GM12865 (cell line): ENCODE results near the gene GNG12.

ENCODE experiments used
- DNase-seq: peaks from one replicate; pipeline ENCODE4 v3.0.0; 2010; ENCODE audit warnings: low read depth
- H3K4me3 ChIP-seq: 2 replicates; pipeline ENCODE4 v1.5.1; 2011; ENCODE audit warnings: mild to moderate bottlenecking, low read depth, low read length, control low read depth
- TF ChIP-seq, protein P1 (sequence below): IDR thresholded peaks from 2 replicates; pipeline ENCODE4 v1.5.1; 2011; ENCODE audit warnings: low read length, control low read depth, low read depth, inconsistent platforms; ENCODE audit not compliant: insufficient read depth; ENCODE audit errors: missing control alignments

Gene GNG12

DNA sequence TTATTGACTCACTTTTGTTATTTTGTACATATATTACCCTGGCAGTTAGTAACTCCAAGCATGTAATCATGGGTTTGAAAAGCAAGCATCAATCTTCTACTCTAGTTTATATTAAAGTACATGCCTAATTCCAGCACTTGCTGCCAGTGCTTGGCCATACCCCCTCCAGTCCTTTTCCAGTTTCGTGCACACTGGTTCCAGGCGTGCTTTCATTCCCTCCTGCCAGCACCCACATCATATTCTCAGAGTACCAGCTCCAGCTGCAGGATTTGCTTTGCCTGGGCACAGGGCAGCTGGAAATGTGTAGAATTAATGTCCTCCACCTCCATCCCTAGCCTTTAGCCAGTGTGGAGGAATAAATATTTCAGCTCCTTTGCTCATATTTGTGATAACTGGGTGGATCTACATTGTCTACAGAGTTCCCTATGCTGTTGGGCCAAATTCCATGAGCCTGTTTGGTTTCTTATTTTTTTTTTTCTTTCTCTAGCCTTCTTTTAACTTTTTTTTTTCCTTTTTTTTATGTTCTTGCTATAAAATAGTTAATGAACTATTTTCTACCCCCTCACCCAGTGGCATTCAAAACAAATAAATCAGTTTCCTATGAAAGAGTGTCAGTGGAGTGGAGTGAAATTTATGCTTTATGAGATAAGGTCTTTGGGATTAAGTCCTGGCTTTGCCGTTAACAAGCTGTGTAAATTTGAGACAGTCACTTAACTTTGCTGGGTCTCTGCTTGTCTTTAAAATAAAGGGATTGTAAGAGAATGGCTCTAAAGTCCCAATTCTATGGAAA, 2.6 kb upstream of the GNG12 start:
- H3K4me3 ChIP-seq: no peak overlapping the region
- no peak for DNase-seq
- TF ChIP-seq, protein P1, sequence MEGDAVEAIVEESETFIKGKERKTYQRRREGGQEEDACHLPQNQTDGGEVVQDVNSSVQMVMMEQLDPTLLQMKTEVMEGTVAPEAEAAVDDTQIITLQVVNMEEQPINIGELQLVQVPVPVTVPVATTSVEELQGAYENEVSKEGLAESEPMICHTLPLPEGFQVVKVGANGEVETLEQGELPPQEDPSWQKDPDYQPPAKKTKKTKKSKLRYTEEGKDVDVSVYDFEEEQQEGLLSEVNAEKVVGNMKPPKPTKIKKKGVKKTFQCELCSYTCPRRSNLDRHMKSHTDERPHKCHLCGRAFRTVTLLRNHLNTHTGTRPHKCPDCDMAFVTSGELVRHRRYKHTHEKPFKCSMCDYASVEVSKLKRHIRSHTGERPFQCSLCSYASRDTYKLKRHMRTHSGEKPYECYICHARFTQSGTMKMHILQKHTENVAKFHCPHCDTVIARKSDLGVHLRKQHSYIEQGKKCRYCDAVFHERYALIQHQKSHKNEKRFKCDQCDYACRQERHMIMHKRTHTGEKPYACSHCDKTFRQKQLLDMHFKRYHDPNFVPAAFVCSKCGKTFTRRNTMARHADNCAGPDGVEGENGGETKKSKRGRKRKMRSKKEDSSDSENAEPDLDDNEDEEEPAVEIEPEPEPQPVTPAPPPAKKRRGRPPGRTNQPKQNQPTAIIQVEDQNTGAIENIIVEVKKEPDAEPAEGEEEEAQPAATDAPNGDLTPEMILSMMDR: no peak

DNA sequence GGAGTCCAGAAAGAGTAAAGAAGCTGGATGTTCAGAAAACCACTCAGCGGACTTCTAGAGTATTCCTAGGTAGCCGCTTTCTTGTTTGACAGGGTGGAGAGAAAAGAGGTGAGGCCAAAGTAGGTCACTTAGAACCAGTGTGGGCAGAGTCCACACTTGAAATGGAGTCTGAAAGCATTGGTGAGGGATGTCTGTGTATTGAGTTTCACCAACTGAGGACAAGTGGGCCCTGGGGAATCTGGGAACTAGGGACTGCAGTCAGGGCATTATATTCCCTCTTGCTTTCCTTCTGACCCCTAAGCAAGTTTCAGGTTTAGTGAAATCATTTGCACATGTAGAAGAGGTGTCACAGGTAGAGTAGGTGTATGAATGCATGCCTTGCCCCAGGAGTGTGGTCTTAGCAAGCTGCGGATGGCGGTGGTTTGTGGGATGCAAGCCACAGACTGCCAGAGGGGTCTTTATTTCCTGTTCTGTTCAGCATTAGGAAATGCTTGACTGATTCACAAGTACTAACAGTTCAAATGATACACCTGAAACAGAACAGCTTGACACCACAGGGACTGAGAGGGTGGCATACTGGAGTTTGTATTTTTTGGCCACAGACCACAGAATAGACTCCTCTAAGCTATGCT, 1.1 kb upstream of the GNG12 start:
- DNase-seq: peak; percentile 24
- no peak overlapping the region for H3K4me3 ChIP-seq
- TF ChIP-seq, protein P1: no peak

DNA sequence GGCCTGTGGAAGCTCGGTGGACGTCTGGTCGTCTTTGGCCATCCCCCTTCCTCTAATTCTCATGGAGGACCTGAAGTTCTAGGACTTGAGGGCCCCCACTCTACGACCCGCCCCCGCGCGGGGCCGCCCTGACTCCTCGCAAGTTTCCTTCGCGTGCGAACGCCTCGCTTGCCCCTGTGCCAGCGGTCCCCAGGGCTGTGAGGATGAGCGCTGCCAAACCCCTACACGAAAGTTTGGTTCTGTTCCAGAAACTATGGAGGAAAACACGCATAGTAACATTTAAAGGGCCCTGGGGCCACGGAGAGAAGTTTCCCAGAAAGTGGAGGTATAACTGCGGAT, 304 bp upstream of the GNG12 start:
- TF ChIP-seq, protein P1: no peak
- DNase-seq: no peak
- no peak overlapping the region; the same call in 1 of the 2 replicates for H3K4me3 ChIP-seq

DNA sequence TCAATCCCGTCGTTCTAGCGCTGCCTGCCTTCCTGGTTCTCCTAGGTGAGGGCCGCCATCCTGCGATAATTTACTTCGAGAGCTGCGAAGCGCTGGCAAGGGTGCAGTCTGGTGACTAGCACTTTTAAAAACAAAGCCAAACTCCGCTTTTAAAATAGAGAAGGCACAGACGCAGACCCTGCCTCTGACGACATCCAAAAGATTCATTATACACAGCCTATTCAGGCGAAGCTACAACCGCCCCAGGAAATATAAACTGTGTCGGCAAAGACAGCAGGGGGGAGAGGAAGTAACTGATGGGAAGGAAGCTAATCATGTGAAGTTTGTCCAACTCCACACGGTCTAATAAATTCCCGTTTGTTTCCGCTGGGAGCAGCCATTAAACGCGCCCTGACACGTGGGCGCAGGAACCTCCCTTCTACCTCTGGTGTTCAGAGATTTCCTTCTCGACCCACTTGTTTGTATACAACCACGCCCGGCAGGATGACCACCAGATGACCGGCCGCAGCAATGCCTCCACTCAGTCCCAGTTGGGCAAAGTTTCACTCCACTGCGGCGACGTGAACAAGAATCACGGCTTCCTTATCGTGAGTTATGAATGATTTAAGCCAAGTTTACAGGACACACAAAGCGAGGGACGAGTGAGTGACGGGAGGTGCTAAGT, 1.3 kb downstream of the GNG12 start:
- TF ChIP-seq, protein P1: no peak
- no peak for DNase-seq
- peak overlapping the region; percentile 22; the same call in 1 of the 2 replicates for H3K4me3 ChIP-seq

DNA sequence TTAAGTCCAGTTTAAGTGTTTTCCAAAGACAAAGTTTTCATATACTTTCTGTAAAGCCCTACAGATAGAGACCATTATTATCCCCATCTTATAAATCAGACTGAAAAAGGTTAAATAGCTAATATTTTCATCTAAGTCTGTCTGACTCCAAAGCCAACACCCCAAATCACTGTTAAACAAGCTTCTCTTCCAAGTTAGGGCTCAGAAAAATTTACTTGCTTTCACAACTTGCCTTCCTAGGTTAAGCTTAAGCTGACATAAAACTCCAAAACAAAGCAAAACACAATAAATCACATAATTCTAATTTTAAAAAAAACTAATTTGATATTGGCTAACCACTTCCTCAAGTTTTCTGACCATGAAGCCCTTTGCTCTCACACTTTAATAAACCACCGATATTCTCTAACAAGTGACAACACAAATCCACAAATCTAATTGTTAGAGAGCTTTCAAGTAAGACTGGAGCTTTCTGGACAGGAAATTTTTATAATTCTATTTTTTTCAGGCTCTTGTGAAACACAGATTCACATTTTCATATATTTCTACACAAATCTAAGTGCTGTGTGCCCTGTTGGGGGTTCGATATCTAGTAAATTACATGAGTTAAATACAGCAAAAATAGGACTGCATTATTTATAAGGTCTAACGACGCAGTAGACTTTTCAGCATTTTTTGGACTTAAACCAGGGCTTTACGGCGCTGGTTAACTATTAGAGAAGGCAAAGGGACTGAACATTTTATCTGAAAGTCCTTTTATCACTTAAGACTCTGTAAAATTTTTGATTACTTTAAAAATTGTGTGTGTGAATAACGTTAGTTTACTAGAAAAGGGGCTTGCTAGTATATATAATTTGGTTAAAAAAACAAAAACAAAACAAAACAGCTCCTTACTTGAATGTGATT, 2.1 kb downstream of the GNG12 start:
- no peak overlapping the region for H3K4me3 ChIP-seq
- no peak for DNase-seq
- TF ChIP-seq, protein P1: no peak

DNA sequence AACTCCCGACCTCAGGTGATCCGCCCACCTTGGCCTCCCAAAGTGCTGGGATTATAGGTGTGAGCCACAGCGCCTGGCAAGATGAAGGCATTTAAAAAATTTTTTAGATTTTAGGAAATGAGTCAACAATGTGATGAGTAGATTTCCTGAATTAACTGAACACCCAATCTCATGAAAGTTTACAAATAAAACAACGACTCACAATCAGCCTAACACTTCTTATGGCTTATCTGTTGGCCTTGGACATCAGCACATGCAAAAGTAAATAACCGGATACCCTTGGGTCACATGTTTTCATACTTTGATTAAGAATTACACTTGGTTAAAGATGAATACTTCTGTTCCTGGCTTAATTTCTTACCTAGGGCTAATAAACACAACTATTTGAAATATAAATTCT, 3.0 kb downstream of the GNG12 start:
- TF ChIP-seq, protein P1: no peak
- no peak for DNase-seq
- no peak overlapping the region for H3K4me3 ChIP-seq
